GM12891 (cell line): ENCODE measurements around the gene IQCN.

Experiments
- PAX5 ChIP-seq: IDR thresholded peaks from 2 replicates; pipeline ENCODE4 v1.6.1; 2011; ENCODE audit warnings: low read length, moderate library complexity, mild to moderate bottlenecking; ENCODE audit not compliant: insufficient read depth, severe bottlenecking
- POLR2A ChIP-seq: IDR thresholded peaks from 2 replicates; pipeline ENCODE4 v1.6.1; 2011; ENCODE audit warnings: low read depth, low read length, control low read depth
- POLR2AphosphoS5 ChIP-seq: IDR thresholded peaks from 2 replicates; pipeline ENCODE4 v1.6.1; 2011; ENCODE audit warnings: low read depth, low read length, control low read depth
- POU2F2 ChIP-seq: IDR thresholded peaks from 2 replicates; pipeline ENCODE4 v1.6.1; 2011; ENCODE audit warnings: low read depth, mild to moderate bottlenecking, control low read depth, low read length, moderate library complexity
- SPI1 ChIP-seq: IDR thresholded peaks from 2 replicates; pipeline ENCODE4 v1.6.1; 2011; ENCODE audit warnings: low read depth, low read length, control low read depth
- TAF1 ChIP-seq: IDR thresholded peaks from 2 replicates; pipeline ENCODE4 v1.6.1; 2011; ENCODE audit warnings: low read depth, low read length, control low read depth

GRCh38 chr19:18253716-18254115 lies 20.5 kb downstream of the IQCN start:
- no peak for TF ChIP-seq POLR2AphosphoS5
- TF ChIP-seq POLR2A: no peak
- TF ChIP-seq POU2F2: no peak
- TF ChIP-seq TAF1: no peak
- TF ChIP-seq SPI1: no peak
- TF ChIP-seq PAX5: no peak
